ENCODE measurements around the gene ABCB4. TPM values are rescaled to one million over a fixed set of nuclear protein-coding genes. Genes with fewer than 3 reads are reported as not detected.
A peak's percentile ranks its signal among the peaks of the same experiment; 100 is the strongest.

The ABCB4 gene
- 0.30 and 0.50 TPM in 2 replicates for total RNA-seq (ENCODE audit: low replicate concordance)

DNA sequence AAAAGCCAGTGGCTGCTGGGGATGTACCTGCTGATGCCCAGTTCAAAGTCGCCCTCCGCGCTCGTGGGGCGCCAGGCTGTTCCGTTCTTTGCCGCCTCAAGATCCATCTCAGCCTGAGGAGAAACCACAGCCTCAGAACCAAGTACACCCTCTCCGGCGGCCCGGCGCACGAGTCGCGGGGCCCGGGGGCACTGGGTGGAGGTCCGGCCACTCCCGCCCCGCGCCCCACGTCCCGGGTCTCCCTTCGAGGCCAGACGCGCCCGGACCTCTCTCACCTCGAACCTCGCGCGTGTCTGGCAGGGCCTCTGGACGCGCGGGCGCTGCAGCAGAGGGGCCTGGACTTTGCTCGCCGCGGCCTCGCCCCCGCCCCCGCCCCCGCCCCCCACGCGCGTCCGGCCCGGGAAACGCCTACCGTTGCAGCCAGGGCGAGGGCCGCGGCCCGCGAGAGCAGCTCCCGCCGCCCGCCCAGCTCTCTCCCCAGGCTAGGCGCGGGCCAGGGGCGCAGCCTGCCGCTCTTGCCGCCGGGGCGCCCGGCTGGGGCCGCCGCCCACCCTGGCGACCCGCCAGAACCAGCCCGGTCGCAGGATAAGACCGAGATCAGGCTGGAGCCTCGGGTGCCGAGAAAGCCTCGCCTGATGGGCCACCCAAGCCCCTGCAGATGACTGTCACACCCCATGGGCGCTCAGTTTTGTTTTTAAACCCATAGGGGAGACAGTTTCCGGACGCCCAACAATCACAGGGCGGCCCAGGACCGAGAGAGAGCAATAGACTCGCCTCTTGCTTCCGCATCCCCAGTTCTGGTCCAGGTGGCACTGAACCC, at the start of gene ABCB4:
Gene ABCB4, minus strand, starts transcription at position 322 of the 820 bp plus-strand sequence. Its CDS starts 215 bp downstream, at position 107.
- peaks cover 3% of the 10 kb centered on the region for H3K27me3 Mint-ChIP-seq (ENCODE audit: insufficient read depth, low read depth)
- peak; percentile 51 for DNase-seq (ENCODE audit: low spot score)
- Histone ChIP-seq H2AFZ (replicated peaks) (peak within 1 kb of the TSS; percentile 75), H3K36me3 (no peaks in the 10 kb centered on the region), H3K4me1 (peaks cover 8% of the 10 kb centered on the region), H3K4me2 (peak within 1 kb of the TSS; percentile 92), H3K9ac (no peak within 1 kb of the TSS), H3K27ac (no peak within 1 kb of the TSS), H3K4me3 (peak within 1 kb of the TSS; percentile 56), H3F3A (ENCODE audit: low read depth) (peaks cover 6% of the 10 kb centered on the region), H3K79me2 (ENCODE audit: low read depth) (no peaks in the 10 kb centered on the region), H4K20me1 (ENCODE audit: low read depth) (no peaks in the 10 kb centered on the region), H3K27me3 (peaks cover 66% of the 10 kb centered on the region), H3K9me3 (ENCODE audit: low read depth) (no peaks in the 10 kb centered on the region)
- peaks cover 17% of the 10 kb centered on the region for H3K4me1 Mint-ChIP-seq
- peak within 1 kb of the TSS; percentile 81 for H3K4me3 Mint-ChIP-seq
- H3K27ac Mint-ChIP-seq: peak within 1 kb of the TSS; percentile 88
- TF ChIP-seq EZH2phosphoT487 (IDR thresholded peaks at IDR 0.05) (peak; percentile 31), EZH2 (IDR thresholded peaks at IDR 0.05) (peak; percentile 64)
- TF ChIP-seq, protein P1, sequence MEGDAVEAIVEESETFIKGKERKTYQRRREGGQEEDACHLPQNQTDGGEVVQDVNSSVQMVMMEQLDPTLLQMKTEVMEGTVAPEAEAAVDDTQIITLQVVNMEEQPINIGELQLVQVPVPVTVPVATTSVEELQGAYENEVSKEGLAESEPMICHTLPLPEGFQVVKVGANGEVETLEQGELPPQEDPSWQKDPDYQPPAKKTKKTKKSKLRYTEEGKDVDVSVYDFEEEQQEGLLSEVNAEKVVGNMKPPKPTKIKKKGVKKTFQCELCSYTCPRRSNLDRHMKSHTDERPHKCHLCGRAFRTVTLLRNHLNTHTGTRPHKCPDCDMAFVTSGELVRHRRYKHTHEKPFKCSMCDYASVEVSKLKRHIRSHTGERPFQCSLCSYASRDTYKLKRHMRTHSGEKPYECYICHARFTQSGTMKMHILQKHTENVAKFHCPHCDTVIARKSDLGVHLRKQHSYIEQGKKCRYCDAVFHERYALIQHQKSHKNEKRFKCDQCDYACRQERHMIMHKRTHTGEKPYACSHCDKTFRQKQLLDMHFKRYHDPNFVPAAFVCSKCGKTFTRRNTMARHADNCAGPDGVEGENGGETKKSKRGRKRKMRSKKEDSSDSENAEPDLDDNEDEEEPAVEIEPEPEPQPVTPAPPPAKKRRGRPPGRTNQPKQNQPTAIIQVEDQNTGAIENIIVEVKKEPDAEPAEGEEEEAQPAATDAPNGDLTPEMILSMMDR (IDR thresholded peaks at IDR 0.05): no peak
- H3K36me3 Mint-ChIP-seq: no peaks in the 10 kb centered on the region
- no peaks in the 10 kb centered on the region for H3K9me3 Mint-ChIP-seq

GRCh38 chr7:87518735-87519134, 43.3 kb upstream of the ABCB4 start:
- H3K4me1 Mint-ChIP-seq: peaks cover 8% of the 10 kb centered on the region
- no peak overlapping the region for H3K9ac ChIP-seq
- no peaks in the 10 kb centered on the region for H3K9me3 ChIP-seq (ENCODE audit: low read depth)
- DNase-seq (ENCODE audit: low spot score): no peak
- H3K4me3 ChIP-seq: no peak overlapping the region
- H3K27me3 Mint-ChIP-seq (ENCODE audit: insufficient read depth, low read depth): no peaks in the 10 kb centered on the region
- peaks cover 3% of the 10 kb centered on the region for H3K4me1 ChIP-seq
- no peaks in the 10 kb centered on the region for H3K79me2 ChIP-seq (ENCODE audit: low read depth)
- no peaks in the 10 kb centered on the region for H4K20me1 ChIP-seq (ENCODE audit: low read depth)
- H3K27ac ChIP-seq: no peak overlapping the region
- H3K27me3 ChIP-seq: no peaks in the 10 kb centered on the region
- no peak overlapping the region for H3K4me3 Mint-ChIP-seq
- H3K36me3 ChIP-seq: no peaks in the 10 kb centered on the region
- no peak overlapping the region for H2AFZ ChIP-seq (replicated peaks)
- H3K36me3 Mint-ChIP-seq: no peaks in the 10 kb centered on the region
- H3F3A ChIP-seq (ENCODE audit: low read depth): no peaks in the 10 kb centered on the region
- TF ChIP-seq, protein P1 (IDR thresholded peaks at IDR 0.05): no peak
- no peak for TF ChIP-seq EZH2 (IDR thresholded peaks at IDR 0.05)
- no peak for TF ChIP-seq EZH2phosphoT487 (IDR thresholded peaks at IDR 0.05)
- H3K4me2 ChIP-seq: no peak overlapping the region
- H3K9me3 Mint-ChIP-seq: no peaks in the 10 kb centered on the region
- no peak overlapping the region for H3K27ac Mint-ChIP-seq

- no peak overlapping the region for H3K4me3 Mint-ChIP-seq
- H3K27me3 ChIP-seq: no peaks in the 10 kb centered on the region
- H3K9ac ChIP-seq: no peak overlapping the region
- H3K27ac Mint-ChIP-seq: no peak overlapping the region
- no peaks in the 10 kb centered on the region for H3K36me3 Mint-ChIP-seq
- H3K4me1 Mint-ChIP-seq: peaks cover 13% of the 10 kb centered on the region
- no peaks in the 10 kb centered on the region for H3F3A ChIP-seq (ENCODE audit: low read depth)
- H3K9me3 ChIP-seq (ENCODE audit: low read depth): no peaks in the 10 kb centered on the region
- H3K36me3 ChIP-seq: no peaks in the 10 kb centered on the region
- no peaks in the 10 kb centered on the region for H3K79me2 ChIP-seq (ENCODE audit: low read depth)
- no peak overlapping the region for H3K4me2 ChIP-seq
- TF ChIP-seq EZH2 (IDR thresholded peaks at IDR 0.05) (no peak), EZH2phosphoT487 (IDR thresholded peaks at IDR 0.05) (no peak)
- TF ChIP-seq, protein P1 (IDR thresholded peaks at IDR 0.05): no peak
- no peak for DNase-seq (ENCODE audit: low spot score)
- no peaks in the 10 kb centered on the region for H3K9me3 Mint-ChIP-seq
- H3K27ac ChIP-seq: no peak overlapping the region
- H3K4me1 ChIP-seq: peaks cover 5% of the 10 kb centered on the region
- H3K27me3 Mint-ChIP-seq (ENCODE audit: insufficient read depth, low read depth): no peaks in the 10 kb centered on the region
- no peaks in the 10 kb centered on the region for H4K20me1 ChIP-seq (ENCODE audit: low read depth)
- H3K4me3 ChIP-seq: no peak overlapping the region
- no peak overlapping the region for H2AFZ ChIP-seq (replicated peaks)
Measured at GRCh38 chr7:87517891-87518290, 42.4 kb upstream of the ABCB4 start.
